ENCODE results near the gene RNF39.

The RNF39 gene

GRCh38 chr6:30067460-30068139 lies 8.0 kb downstream of the RNF39 start:
- peak; percentile 16 for DNase-seq (ENCODE audit: low read depth, low spot score)
- Histone ChIP-seq H3K4me3 (peak overlapping the region; percentile 81), H3K9ac (ENCODE audit: insufficient read length) (peak overlapping the region; percentile 74), H3K36me3 (ENCODE audit: insufficient read depth, low read length) (peaks cover 14% of the 10 kb centered on the region), H3K9me3 (ENCODE audit: low read depth, low read length) (no peaks in the 10 kb centered on the region), H3K27ac (no peak overlapping the region)
- no peak for TF ChIP-seq EZH2 (IDR thresholded peaks at IDR 0.05)
- no peak for TF ChIP-seq POLR2AphosphoS5 (IDR thresholded peaks at IDR 0.05; ENCODE audit: borderline replicate concordance, low read depth, low read length)
- no peak for TF ChIP-seq FOXP2 (optimal IDR thresholded peaks at IDR 0.05; ENCODE audit: control extremely low read depth, extremely low read length, insufficient read depth)

- no peaks in the 10 kb centered on the region for H3K9me3 ChIP-seq (ENCODE audit: low read depth, low read length)
Observed at GRCh38 chr6:30066577-30067459, 8.8 kb downstream of the RNF39 start, which contains the start of gene PPP1R11. Gene PPP1R11 (plus strand): TSS chr6:30067198. CDS start chr6:30067411, 213 bp downstream.

DNA sequence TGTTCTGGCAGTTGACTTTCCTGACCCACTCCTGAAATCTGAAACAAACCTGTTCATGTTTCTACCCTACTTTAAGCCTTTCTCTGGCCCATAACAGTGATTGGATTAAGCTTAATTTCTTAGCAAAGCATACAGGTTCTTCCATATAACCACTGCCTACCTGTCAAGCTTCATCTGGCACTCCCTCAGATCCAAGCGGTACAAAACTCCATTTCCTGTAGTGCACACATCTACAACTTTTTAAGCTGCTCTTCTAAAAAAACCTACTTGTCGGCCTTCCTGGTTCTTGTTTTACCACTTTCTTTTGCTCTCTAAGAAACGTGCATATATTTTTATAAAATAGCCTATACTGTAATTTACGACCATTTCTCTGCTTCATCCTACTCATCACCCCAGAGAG lies 9.5 kb downstream of the RNF39 start:
- peak overlapping the region; percentile 83 for H3K9ac ChIP-seq (ENCODE audit: insufficient read length)
- peak overlapping the region; percentile 81 for H3K4me3 ChIP-seq
- no peak for DNase-seq (ENCODE audit: low read depth, low spot score)
- H3K27ac ChIP-seq = peak overlapping the region; percentile 82
- H3K9me3 ChIP-seq (ENCODE audit: low read depth, low read length) = no peaks in the 10 kb centered on the region
- no peak for TF ChIP-seq POLR2AphosphoS5 (IDR thresholded peaks at IDR 0.05; ENCODE audit: borderline replicate concordance, low read depth, low read length)
- H3K36me3 ChIP-seq (ENCODE audit: insufficient read depth, low read length) = peaks cover 14% of the 10 kb centered on the region

More at GRCh38 chr6:30066577-30067459, 8.8 kb downstream of the RNF39 start, which contains the start of gene PPP1R11:
- Histone ChIP-seq H3K27ac (peak within 1 kb of the TSS; percentile 82), H3K9ac (ENCODE audit: insufficient read length) (peak within 1 kb of the TSS; percentile 83), H3K4me3 (peak within 1 kb of the TSS; percentile 81), H3K36me3 (ENCODE audit: insufficient read depth, low read length) (peaks cover 14% of the 10 kb centered on the region)
- TF ChIP-seq EZH2 (IDR thresholded peaks at IDR 0.05) (no peak), FOXP2 (optimal IDR thresholded peaks at IDR 0.05; ENCODE audit: control extremely low read depth, extremely low read length, insufficient read depth) (peak; percentile 34), POLR2AphosphoS5 (IDR thresholded peaks at IDR 0.05; ENCODE audit: borderline replicate concordance, low read depth, low read length) (peak; percentile 95)
- peak; percentile 98 for DNase-seq (ENCODE audit: low read depth, low spot score)

DNA sequence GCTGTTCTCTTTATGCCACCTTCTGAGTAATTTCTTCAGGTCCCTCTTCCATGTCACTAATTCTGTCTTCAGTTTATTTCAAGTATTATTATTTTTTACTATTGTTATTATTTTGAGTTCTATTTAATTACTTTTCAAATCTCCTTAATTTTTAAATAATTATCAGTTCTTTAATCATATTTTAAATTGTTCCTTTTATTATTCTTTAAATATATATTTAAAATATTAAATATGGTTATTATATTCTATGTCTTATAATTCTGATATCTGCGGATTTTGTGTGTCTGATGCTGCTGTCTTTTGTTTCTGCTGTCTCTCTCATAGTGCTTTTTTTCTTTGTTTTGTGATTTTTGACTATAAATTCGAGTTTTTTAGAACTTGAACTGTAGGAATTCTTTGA lies 12.3 kb downstream of the RNF39 start:
- Histone ChIP-seq H3K4me3 (no peak overlapping the region), H3K27ac (no peak overlapping the region), H3K9ac (ENCODE audit: insufficient read length) (no peak overlapping the region), H3K9me3 (ENCODE audit: low read depth, low read length) (no peaks in the 10 kb centered on the region), H3K36me3 (ENCODE audit: insufficient read depth, low read length) (peaks cover 9% of the 10 kb centered on the region)
- no peak for DNase-seq (ENCODE audit: low read depth, low spot score)
- no peak for TF ChIP-seq EZH2 (IDR thresholded peaks at IDR 0.05)
- no peak for TF ChIP-seq POLR2AphosphoS5 (IDR thresholded peaks at IDR 0.05; ENCODE audit: borderline replicate concordance, low read depth, low read length)

- Histone ChIP-seq H3K9me3 (ENCODE audit: low read depth, low read length) (no peaks in the 10 kb centered on the region), H3K9ac (ENCODE audit: insufficient read length) (peak overlapping the region; percentile 95), H3K36me3 (ENCODE audit: insufficient read depth, low read length) (peaks cover 12% of the 10 kb centered on the region), H3K27ac (no peak overlapping the region), H3K4me3 (peak overlapping the region; percentile 94)
- TF ChIP-seq FOXP2 (optimal IDR thresholded peaks at IDR 0.05; ENCODE audit: control extremely low read depth, extremely low read length, insufficient read depth) (no peak), EZH2 (IDR thresholded peaks at IDR 0.05) (no peak), POLR2AphosphoS5 (IDR thresholded peaks at IDR 0.05; ENCODE audit: borderline replicate concordance, low read depth, low read length) (no peak)
- DNase-seq (ENCODE audit: low read depth, low spot score) = no peak
Observed at GRCh38 chr6:30062471-30063178, 12.9 kb downstream of the RNF39 start.

DNA sequence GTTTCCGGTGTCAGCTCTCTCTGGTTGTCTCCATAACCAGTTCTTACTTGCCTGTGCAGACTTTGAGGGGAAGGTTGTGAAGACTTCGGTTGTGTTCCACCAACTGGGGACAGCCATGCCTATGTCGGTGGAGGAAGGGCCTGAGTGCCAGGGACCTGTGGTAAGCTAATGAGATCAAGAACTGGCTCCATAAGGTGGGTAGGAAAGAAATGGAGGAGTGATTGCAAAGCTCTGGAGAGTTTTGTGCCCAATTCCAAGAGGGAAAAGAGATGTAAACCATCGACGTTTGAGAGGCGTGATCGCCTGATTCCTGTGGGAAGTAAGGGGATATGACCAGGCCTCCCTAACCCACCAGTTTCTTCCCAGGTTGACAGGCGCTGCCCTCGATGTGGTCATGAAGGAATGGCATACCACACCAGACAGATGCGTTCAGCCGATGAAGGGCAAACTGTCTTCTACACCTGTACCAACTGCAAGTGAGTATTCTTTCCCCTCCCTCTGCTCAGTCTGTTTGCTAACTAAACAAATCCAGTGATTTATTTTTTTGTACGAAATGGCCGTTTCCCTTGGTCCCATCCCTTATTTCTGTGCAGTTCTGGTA lies 13.6 kb downstream of the RNF39 start:
- Histone ChIP-seq H3K27ac (peak overlapping the region; percentile 40; the same call in 1 of the 2 replicates), H3K4me3 (peak overlapping the region; percentile 94), H3K36me3 (ENCODE audit: insufficient read depth, low read length) (peaks cover 12% of the 10 kb centered on the region), H3K9me3 (ENCODE audit: low read depth, low read length) (no peaks in the 10 kb centered on the region), H3K9ac (ENCODE audit: insufficient read length) (peak overlapping the region; percentile 95)
- TF ChIP-seq EZH2 (IDR thresholded peaks at IDR 0.05) (no peak), POLR2AphosphoS5 (IDR thresholded peaks at IDR 0.05; ENCODE audit: borderline replicate concordance, low read depth, low read length) (no peak), FOXP2 (optimal IDR thresholded peaks at IDR 0.05; ENCODE audit: control extremely low read depth, extremely low read length, insufficient read depth) (no peak)
- no peak for DNase-seq (ENCODE audit: low read depth, low spot score)

GRCh38 chr6:30061092-30061857 lies 14.3 kb downstream of the RNF39 start, which contains the start of gene POLR1H:
Gene POLR1H (plus strand): TSS chr6:30061265. CDS start chr6:30061525, 260 bp downstream.
- peaks cover 12% of the 10 kb centered on the region for H3K36me3 ChIP-seq (ENCODE audit: insufficient read depth, low read length)
- H3K4me3 ChIP-seq = peak within 1 kb of the TSS; percentile 94
- peak within 1 kb of the TSS; percentile 97 for H3K9ac ChIP-seq (ENCODE audit: insufficient read length)
- peak; percentile 82 for DNase-seq (ENCODE audit: low read depth, low spot score)
- peak within 1 kb of the TSS; percentile 43 for H3K27ac ChIP-seq
- H3K9me3 ChIP-seq (ENCODE audit: low read depth, low read length) = no peaks in the 10 kb centered on the region
- no peak for TF ChIP-seq EZH2 (IDR thresholded peaks at IDR 0.05)
- no peak for TF ChIP-seq FOXP2 (optimal IDR thresholded peaks at IDR 0.05; ENCODE audit: control extremely low read depth, extremely low read length, insufficient read depth)
- TF ChIP-seq POLR2AphosphoS5 (IDR thresholded peaks at IDR 0.05; ENCODE audit: borderline replicate concordance, low read depth, low read length) = peak; percentile 96

All from SK-N-MC (cell line).